Measurements from ENCODE around the gene S100P.

DNA sequence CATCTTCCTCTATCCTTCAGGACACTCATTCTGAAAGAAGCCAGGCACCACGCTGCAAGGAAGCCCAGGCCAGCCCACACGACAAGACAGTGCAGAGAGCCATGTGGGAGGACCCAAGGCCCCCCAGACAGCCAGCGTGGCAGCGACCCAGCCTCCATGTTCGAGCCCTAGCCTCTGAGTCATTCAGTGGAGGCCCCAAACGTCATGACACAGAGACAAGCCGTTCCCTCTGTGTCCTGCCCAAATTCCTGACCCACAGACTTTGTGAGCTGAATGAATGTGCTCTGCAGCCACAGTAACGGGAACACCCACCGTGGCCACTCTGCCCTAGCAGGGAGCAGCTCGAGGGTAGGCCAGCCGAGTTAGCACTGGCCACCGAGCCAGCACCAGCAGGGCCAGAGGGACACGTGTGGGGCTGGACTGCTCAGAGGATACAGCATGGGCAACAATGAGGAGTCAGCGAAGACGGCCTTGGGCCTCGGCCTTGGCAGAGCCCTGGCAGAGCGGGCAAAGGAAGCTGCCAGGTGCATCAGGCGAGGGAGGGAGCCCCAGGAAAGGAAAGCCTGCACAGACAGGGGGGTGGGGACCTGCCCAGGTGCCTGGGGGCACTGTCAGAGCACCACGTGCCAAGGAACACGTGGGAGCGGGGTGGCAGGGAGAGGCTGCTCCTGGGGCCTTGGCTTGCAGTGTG is 30.9 kb downstream of the S100P start:
- no peak for TF ChIP-seq POLR2A (IDR thresholded peaks at IDR 0.05)
- TF ChIP-seq, protein P1, sequence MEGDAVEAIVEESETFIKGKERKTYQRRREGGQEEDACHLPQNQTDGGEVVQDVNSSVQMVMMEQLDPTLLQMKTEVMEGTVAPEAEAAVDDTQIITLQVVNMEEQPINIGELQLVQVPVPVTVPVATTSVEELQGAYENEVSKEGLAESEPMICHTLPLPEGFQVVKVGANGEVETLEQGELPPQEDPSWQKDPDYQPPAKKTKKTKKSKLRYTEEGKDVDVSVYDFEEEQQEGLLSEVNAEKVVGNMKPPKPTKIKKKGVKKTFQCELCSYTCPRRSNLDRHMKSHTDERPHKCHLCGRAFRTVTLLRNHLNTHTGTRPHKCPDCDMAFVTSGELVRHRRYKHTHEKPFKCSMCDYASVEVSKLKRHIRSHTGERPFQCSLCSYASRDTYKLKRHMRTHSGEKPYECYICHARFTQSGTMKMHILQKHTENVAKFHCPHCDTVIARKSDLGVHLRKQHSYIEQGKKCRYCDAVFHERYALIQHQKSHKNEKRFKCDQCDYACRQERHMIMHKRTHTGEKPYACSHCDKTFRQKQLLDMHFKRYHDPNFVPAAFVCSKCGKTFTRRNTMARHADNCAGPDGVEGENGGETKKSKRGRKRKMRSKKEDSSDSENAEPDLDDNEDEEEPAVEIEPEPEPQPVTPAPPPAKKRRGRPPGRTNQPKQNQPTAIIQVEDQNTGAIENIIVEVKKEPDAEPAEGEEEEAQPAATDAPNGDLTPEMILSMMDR (IDR thresholded peaks at IDR 0.05) = no peak

All from tibial nerve (tissue), 3 donors.